DOHH2 (cell line): ENCODE data around the gene ESRRA.

ENCODE experiments used
- H3F3A ChIP-seq: fragments of 200-600 bp; sonication (generic), shearing (Covaris generic); 2 replicates; pipeline ENCODE4 v1.6.0; 2016; ENCODE audit warnings: antibody characterized with exemption, mild to moderate bottlenecking; ENCODE audit not compliant: control insufficient read depth, insufficient read depth
- H3K27ac ChIP-seq: fragments of 200-600 bp; sonication (generic); 2 replicates; pipeline ENCODE4 v1.5.1; 2014; ENCODE audit warnings: low read depth, mild to moderate bottlenecking, low read length, moderate library complexity
- H3K27me3 ChIP-seq: fragments of 200-600 bp; sonication (generic); 2 replicates; pipeline ENCODE4 v1.6.1; 2014; ENCODE audit warnings: mild to moderate bottlenecking, low read length, mixed read lengths; ENCODE audit not compliant: control insufficient read depth
- H3K36me3 ChIP-seq: fragments of 200-600 bp; sonication (generic); 2 replicates; pipeline ENCODE4 v1.6.1; 2014; ENCODE audit warnings: mild to moderate bottlenecking, low read length, moderate library complexity, mixed read lengths; ENCODE audit not compliant: control insufficient read depth
- H3K4me1 ChIP-seq: fragments of 200-600 bp; sonication (generic); 2 replicates; pipeline ENCODE4 v1.6.1; 2014; ENCODE audit warnings: mild to moderate bottlenecking, low read length, mixed read lengths; ENCODE audit not compliant: control insufficient read depth
- H3K4me2 ChIP-seq: fragments of 200-600 bp; sonication (generic); 2 replicates; pipeline ENCODE4 v1.6.0; 2014; ENCODE audit warnings: mild to moderate bottlenecking, low read length, moderate library complexity
- H3K4me3 ChIP-seq: fragments of 200-600 bp; sonication (generic); 2 replicates; pipeline ENCODE4 v1.5.1; 2014; ENCODE audit warnings: mild to moderate bottlenecking, low read length, mixed read lengths
- H3K79me2 ChIP-seq: fragments of 200-600 bp; sonication (generic); 2 replicates; pipeline ENCODE4 v1.6.1; 2014; ENCODE audit warnings: mild to moderate bottlenecking, low read length, mixed read lengths; ENCODE audit not compliant: control insufficient read depth
- H3K9me2 ChIP-seq: fragments of 200-600 bp; sonication (generic); replicated peaks from 2 replicates; pipeline ENCODE4 v1.6.1; 2014; ENCODE audit warnings: mild to moderate bottlenecking, low read length, mixed read lengths; ENCODE audit not compliant: control insufficient read depth
- H3K9me3 ChIP-seq: fragments of 200-600 bp; sonication (generic); 2 replicates; pipeline ENCODE4 v1.6.1; 2014; ENCODE audit warnings: antibody characterized with exemption, low read length, mixed read lengths; ENCODE audit not compliant: control insufficient read depth, insufficient read depth
- H4K20me1 ChIP-seq: fragments of 200-600 bp; sonication (generic); 2 replicates; pipeline ENCODE4 v1.6.0; 2014; ENCODE audit warnings: low read depth, mild to moderate bottlenecking, antibody characterized with exemption, low read length, moderate library complexity; ENCODE audit not compliant: control insufficient read depth, insufficient read depth
- EZH2phosphoT487 ChIP-seq: fragments of 200-600 bp; sonication (generic); IDR thresholded peaks from 2 replicates; pipeline ENCODE4 v1.6.1; 2017; ENCODE audit warnings: borderline replicate concordance, mild to moderate bottlenecking, antibody characterized with exemption, low read length, moderate library complexity, mixed read lengths
- TF ChIP-seq, protein P1 (sequence below): fragments of 200-600 bp; sonication (generic); IDR thresholded peaks from one replicate; pipeline ENCODE4 v1.5.1; 2014; ENCODE audit warnings: antibody characterized with exemption, mild to moderate bottlenecking, low read depth, low read length; ENCODE audit not compliant: poor library complexity, severe bottlenecking

ESRRA gene

DNA sequence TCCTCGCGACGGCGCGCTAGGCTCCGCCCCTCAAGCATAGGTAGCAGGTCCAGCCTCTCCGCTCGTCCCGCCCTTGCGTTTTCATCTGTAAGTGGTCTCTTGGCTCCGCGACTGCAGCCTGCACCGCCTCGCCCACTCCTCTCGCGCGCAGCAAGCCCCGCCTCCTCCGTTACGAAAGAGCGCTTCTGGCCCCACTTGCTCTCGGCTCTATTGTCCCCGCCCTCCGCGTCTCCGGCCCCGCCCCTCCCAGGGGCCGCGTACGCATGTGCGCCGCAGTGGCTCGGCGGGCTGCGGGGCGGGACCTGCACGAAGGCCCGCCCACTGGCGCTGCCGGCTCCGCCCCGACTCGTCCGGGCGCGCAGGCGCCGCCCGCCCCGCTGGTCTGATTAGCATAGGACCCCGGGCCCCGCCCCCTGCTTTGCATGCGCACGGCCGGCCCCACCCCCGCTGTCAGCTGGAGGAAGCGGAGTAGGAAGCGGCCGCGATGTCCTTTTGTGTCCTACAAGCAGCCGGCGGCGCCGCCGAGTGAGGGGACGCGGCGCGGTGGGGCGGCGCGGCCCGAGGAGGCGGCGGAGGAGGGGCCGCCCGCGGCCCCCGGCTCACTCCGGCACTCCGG lies at the start of gene ESRRA:
Gene ESRRA (plus strand): TSS at position 450 of the 616 bp plus-strand sequence. CDS start 1,656 bp downstream, outside the sequence.
- no peaks in the 10 kb centered on the region for H3K9me2 ChIP-seq
- peaks cover 8% of the 10 kb centered on the region for H3K27me3 ChIP-seq
- TF ChIP-seq EZH2phosphoT487 = no peak
- TF ChIP-seq, protein P1, sequence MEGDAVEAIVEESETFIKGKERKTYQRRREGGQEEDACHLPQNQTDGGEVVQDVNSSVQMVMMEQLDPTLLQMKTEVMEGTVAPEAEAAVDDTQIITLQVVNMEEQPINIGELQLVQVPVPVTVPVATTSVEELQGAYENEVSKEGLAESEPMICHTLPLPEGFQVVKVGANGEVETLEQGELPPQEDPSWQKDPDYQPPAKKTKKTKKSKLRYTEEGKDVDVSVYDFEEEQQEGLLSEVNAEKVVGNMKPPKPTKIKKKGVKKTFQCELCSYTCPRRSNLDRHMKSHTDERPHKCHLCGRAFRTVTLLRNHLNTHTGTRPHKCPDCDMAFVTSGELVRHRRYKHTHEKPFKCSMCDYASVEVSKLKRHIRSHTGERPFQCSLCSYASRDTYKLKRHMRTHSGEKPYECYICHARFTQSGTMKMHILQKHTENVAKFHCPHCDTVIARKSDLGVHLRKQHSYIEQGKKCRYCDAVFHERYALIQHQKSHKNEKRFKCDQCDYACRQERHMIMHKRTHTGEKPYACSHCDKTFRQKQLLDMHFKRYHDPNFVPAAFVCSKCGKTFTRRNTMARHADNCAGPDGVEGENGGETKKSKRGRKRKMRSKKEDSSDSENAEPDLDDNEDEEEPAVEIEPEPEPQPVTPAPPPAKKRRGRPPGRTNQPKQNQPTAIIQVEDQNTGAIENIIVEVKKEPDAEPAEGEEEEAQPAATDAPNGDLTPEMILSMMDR = no peak
- no peaks in the 10 kb centered on the region; the same call in 1 of the 2 replicates for H3F3A ChIP-seq
- H3K9me3 ChIP-seq = no peaks in the 10 kb centered on the region
- peaks cover 32% of the 10 kb centered on the region for H3K36me3 ChIP-seq
- no peaks in the 10 kb centered on the region for H4K20me1 ChIP-seq
- H3K4me1 ChIP-seq = peaks cover 36% of the 10 kb centered on the region
- peak within 1 kb of the TSS; percentile 89 for H3K4me2 ChIP-seq
- peaks cover 42% of the 10 kb centered on the region for H3K79me2 ChIP-seq
- peak within 1 kb of the TSS; percentile 99 for H3K4me3 ChIP-seq
- H3K27ac ChIP-seq = peak within 1 kb of the TSS; percentile 88

DNA sequence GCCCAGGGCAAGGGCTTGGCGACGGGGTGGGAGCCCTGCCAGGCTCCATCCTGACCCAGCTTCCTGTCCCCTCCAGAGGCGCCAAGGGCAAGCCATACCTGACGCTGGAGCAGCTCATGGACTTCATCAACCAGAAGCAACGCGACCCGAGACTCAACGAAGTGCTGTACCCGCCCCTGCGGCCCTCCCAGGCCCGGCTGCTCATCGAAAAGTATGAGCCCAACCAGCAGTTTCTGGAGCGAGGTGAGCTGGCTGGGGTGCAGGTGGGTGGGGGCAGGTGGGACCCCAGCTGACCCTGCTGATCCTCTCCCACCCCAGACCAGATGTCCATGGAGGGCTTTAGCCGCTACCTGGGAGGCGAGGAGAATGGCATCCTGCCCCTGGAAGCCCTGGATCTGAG lies 49.0 kb upstream of the ESRRA start:
- H3K4me2 ChIP-seq = no peak overlapping the region
- no peak overlapping the region for H3K4me3 ChIP-seq
- H3K79me2 ChIP-seq = peaks cover 15% of the 10 kb centered on the region
- no peaks in the 10 kb centered on the region for H3K9me2 ChIP-seq
- H4K20me1 ChIP-seq = peaks cover 5% of the 10 kb centered on the region; the same call in 1 of the 2 replicates
- H3K27me3 ChIP-seq = no peaks in the 10 kb centered on the region
- 0 out of 2 replicates have a peak, but pooled peaks cover 5% of the 10 kb centered on the region for H3F3A ChIP-seq
- H3K27ac ChIP-seq = no peak overlapping the region
- no peaks in the 10 kb centered on the region for H3K9me3 ChIP-seq
- H3K4me1 ChIP-seq = peaks cover 14% of the 10 kb centered on the region
- H3K36me3 ChIP-seq = peaks cover 39% of the 10 kb centered on the region
- no peak for TF ChIP-seq EZH2phosphoT487
- TF ChIP-seq, protein P1 = no peak

DNA sequence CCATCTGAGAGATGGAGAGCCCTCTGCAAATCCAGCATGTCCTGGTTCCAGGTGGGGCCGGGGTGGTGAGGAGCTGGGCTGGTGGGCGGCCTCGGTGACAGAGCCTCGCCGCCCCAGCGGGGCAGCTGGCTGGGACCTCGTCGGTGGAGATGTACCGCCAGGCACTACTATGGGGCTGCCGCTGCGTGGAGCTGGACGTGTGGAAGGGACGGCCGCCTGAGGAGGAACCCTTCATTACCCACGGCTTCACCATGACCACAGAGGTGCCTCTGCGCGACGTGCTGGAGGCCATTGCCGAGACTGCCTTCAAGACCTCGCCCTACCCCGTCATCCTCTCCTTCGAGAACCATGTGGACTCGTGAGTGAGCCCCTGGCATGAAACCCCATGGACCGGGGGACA lies 47.0 kb upstream of the ESRRA start:
- H3K79me2 ChIP-seq = no peaks in the 10 kb centered on the region
- peaks cover 44% of the 10 kb centered on the region for H3K36me3 ChIP-seq
- TF ChIP-seq EZH2phosphoT487 = no peak
- TF ChIP-seq, protein P1 = no peak
- H3K27ac ChIP-seq = no peak overlapping the region
- H3K4me1 ChIP-seq = no peaks in the 10 kb centered on the region; the same call in 1 of the 2 replicates
- no peaks in the 10 kb centered on the region for H4K20me1 ChIP-seq
- H3K9me3 ChIP-seq = no peaks in the 10 kb centered on the region
- no peaks in the 10 kb centered on the region for H3K9me2 ChIP-seq
- H3K4me3 ChIP-seq = no peak overlapping the region
- no peaks in the 10 kb centered on the region for H3F3A ChIP-seq
- H3K4me2 ChIP-seq = no peak overlapping the region
- no peaks in the 10 kb centered on the region for H3K27me3 ChIP-seq
